H9 (cell line): Measurements from ENCODE around the gene PGR. TPM values are rescaled to one million over a fixed set of nuclear protein-coding genes. Genes with fewer than 3 reads are reported as not detected.

Experiments
- DNase-seq: peaks from one replicate; pipeline ENCODE4 v3.0.0-alpha.2; 2017
- H2AFZ ChIP-seq: one replicate; pipeline ENCODE4 v1.6.1; 2013; ENCODE audit warnings: mild to moderate bottlenecking, low read length, control low read depth, moderate library complexity
- H2AK5ac ChIP-seq: 2 replicates; pipeline ENCODE4 v1.6.1; 2013; ENCODE audit warnings: low read length, control low read depth, mixed read lengths; ENCODE audit not compliant: insufficient read length
- H2BK120ac ChIP-seq: one replicate; pipeline ENCODE4 v1.6.1; 2013; ENCODE audit warnings: low read depth, mild to moderate bottlenecking, low read length, control low read depth, inconsistent platforms; ENCODE audit not compliant: poor library complexity, severe bottlenecking
- H2BK12ac ChIP-seq: 2 replicates; pipeline ENCODE4 v1.6.1; 2013; ENCODE audit warnings: low read length, control low read depth, mixed read lengths, low read depth; ENCODE audit not compliant: insufficient read length
- H2BK15ac ChIP-seq: 2 replicates; pipeline ENCODE4 v1.6.1; 2013; ENCODE audit warnings: low read depth, low read length, control low read depth
- H2BK20ac ChIP-seq: one replicate; pipeline ENCODE4 v1.6.1; 2013; ENCODE audit warnings: low read depth, mild to moderate bottlenecking, low read length, control low read depth, inconsistent platforms; ENCODE audit not compliant: poor library complexity, severe bottlenecking
- H2BK5ac ChIP-seq: 2 replicates; pipeline ENCODE4 v1.6.1; 2013; ENCODE audit warnings: low read length, control low read depth, mixed read lengths; ENCODE audit not compliant: insufficient read length
- H3K14ac ChIP-seq: 2 replicates; pipeline ENCODE4 v1.6.1; 2013; ENCODE audit warnings: low read length, control low read depth; ENCODE audit not compliant: insufficient read depth
- H3K18ac ChIP-seq: 2 replicates; pipeline ENCODE4 v1.6.1; 2013; ENCODE audit warnings: low read depth, mild to moderate bottlenecking, mixed read lengths, low read length, control low read depth; ENCODE audit not compliant: insufficient read length
- H3K23ac ChIP-seq: 2 replicates; pipeline ENCODE4 v1.6.1; 2013; ENCODE audit warnings: low read length, control low read depth, mixed read lengths, low read depth; ENCODE audit not compliant: insufficient read length
- H3K23me2 ChIP-seq: 2 replicates; pipeline ENCODE4 v1.6.1; 2013; ENCODE audit warnings: low read depth, mild to moderate bottlenecking, mixed read lengths, low read length, control low read depth; ENCODE audit not compliant: insufficient read length, poor library complexity, severe bottlenecking
- H3K27ac ChIP-seq: 2 replicates; pipeline ENCODE4 v1.5.1; 2013; ENCODE audit warnings: low read length, control low read depth, mixed read lengths, low read depth; ENCODE audit not compliant: insufficient read length
- H3K27me3 ChIP-seq: 2 replicates; pipeline ENCODE4 v1.6.1; 2013; ENCODE audit warnings: low read length, control low read depth, inconsistent platforms; ENCODE audit not compliant: insufficient read depth
- H3K4ac ChIP-seq: 2 replicates; pipeline ENCODE4 v1.6.1; 2013; ENCODE audit warnings: low read depth, mild to moderate bottlenecking, control low read depth, inconsistent platforms, low read length, moderate library complexity
- H3K4me1 ChIP-seq: 2 replicates; pipeline ENCODE4 v1.6.1; 2013; ENCODE audit warnings: low read length, control low read depth, inconsistent platforms; ENCODE audit not compliant: insufficient read depth
- H3K4me2 ChIP-seq: 2 replicates; pipeline ENCODE4 v1.6.1; 2013; ENCODE audit warnings: low read length, control low read depth, mixed read lengths; ENCODE audit not compliant: insufficient read length, insufficient read depth
- H3K56ac ChIP-seq: 2 replicates; pipeline ENCODE4 v1.6.1; 2013; ENCODE audit warnings: low read depth, mild to moderate bottlenecking, mixed read lengths, low read length, control low read depth; ENCODE audit not compliant: insufficient read length
- H3K79me1 ChIP-seq: 2 replicates; pipeline ENCODE4 v1.6.1; 2013; ENCODE audit warnings: low read depth, mild to moderate bottlenecking, moderate library complexity, low read length, control low read depth, inconsistent platforms; ENCODE audit not compliant: insufficient read depth, poor library complexity, severe bottlenecking
- H3K79me2 ChIP-seq: 2 replicates; pipeline ENCODE4 v1.6.1; 2013; ENCODE audit warnings: low read length, control low read depth, inconsistent platforms; ENCODE audit not compliant: insufficient read depth
- H3K9ac ChIP-seq: 2 replicates; pipeline ENCODE4 v1.6.1; 2013; ENCODE audit warnings: low read length, control low read depth, mixed read lengths; ENCODE audit not compliant: insufficient read length; ENCODE audit errors: extremely low read depth
- H3K9me3 ChIP-seq: one replicate; pipeline ENCODE4 v1.6.1; 2013; ENCODE audit warnings: low read depth, low read length, inconsistent platforms; ENCODE audit not compliant: control insufficient read depth
- H3T11ph ChIP-seq: one replicate; pipeline ENCODE4 v1.6.1; 2013; ENCODE audit warnings: mild to moderate bottlenecking, low read length, control low read depth, inconsistent platforms
- H4K20me1 ChIP-seq: one replicate; pipeline ENCODE4 v1.6.1; 2013; ENCODE audit not compliant: control insufficient read depth, insufficient read length, insufficient read depth
- H4K5ac ChIP-seq: 2 replicates; pipeline ENCODE4 v1.6.1; 2013; ENCODE audit warnings: low read depth, mild to moderate bottlenecking, mixed read lengths, low read length, control low read depth; ENCODE audit not compliant: insufficient read length
- H4K8ac ChIP-seq: replicated peaks from 2 replicates; pipeline ENCODE4 v1.6.1; 2013; ENCODE audit warnings: low read length, control low read depth, mixed read lengths, low read depth; ENCODE audit not compliant: insufficient read length
- H4K91ac ChIP-seq: 2 replicates; pipeline ENCODE4 v1.6.1; 2013; ENCODE audit warnings: low read depth, mild to moderate bottlenecking, moderate library complexity, mixed read lengths, low read length, control low read depth; ENCODE audit not compliant: insufficient read length
- H3K27ac Mint-ChIP-seq, 3 experiments: 2 replicates in 2 of 3; 3 replicates in 1 of 3; pipeline ENCODE4 v1.8.0; 2020 to 2021; ENCODE audit warnings: mixed read lengths in 3 of 3, mild to moderate bottlenecking in 1 of 3, moderate library complexity in 1 of 3
- H3K27me3 Mint-ChIP-seq: 2 replicates; pipeline ENCODE4 v1.8.0; 2021; ENCODE audit warnings: low read depth, mild to moderate bottlenecking, moderate library complexity, mixed read lengths
- H3K36me3 Mint-ChIP-seq, 3 experiments: 2 replicates in 2 of 3; 3 replicates in 1 of 3; pipeline ENCODE4 v1.8.0; 2020 to 2021; ENCODE audit warnings: low read depth in 3 of 3, mixed read lengths in 3 of 3; ENCODE audit not compliant: insufficient read depth in 1 of 3
- H3K4me1 Mint-ChIP-seq, 2 experiments: 2 replicates each; pipeline ENCODE4 v1.8.0; 2020; ENCODE audit warnings: mixed read lengths in 2 of 2
- H3K4me3 Mint-ChIP-seq, 2 experiments: 2 replicates in 1 of 2; 3 replicates in 1 of 2; pipeline ENCODE4 v1.8.0; 2020 to 2021; ENCODE audit warnings: mild to moderate bottlenecking in 2 of 2, mixed read lengths in 2 of 2, moderate library complexity in 1 of 2
- H3K9me3 Mint-ChIP-seq, 2 experiments: 2 replicates in 1 of 2; 3 replicates in 1 of 2; pipeline ENCODE4 v1.8.0; 2020; ENCODE audit warnings: mild to moderate bottlenecking in 2 of 2, mixed read lengths in 2 of 2, moderate library complexity in 1 of 2
- WGBS: extraction: QIAGEN DNeasy Blood & Tissue Kit; methylation state at CpG from one replicate; pipeline ENCODE4 v1.1.7; 2013; ENCODE audit warnings: missing lambda C conversion rate, low lambda C conversion rate, mixed read lengths; ENCODE audit not compliant: insufficient read length; ENCODE audit errors: extremely low coverage; 5-methylcytosine and 5-hydroxymethylcytosine counted together
- total RNA-seq: library from RNA; stranded (reverse); gene quantifications from 2 replicates; pipeline ENCODE4 v1.2.1, GENCODE V29; 2021
- TF ChIP-seq, protein P1 (sequence below): fragments of 200-600 bp; sonication (generic); conservative IDR thresholded peaks from 3 replicates; pipeline ENCODE4 v1.8.0; 2021; ENCODE audit warnings: antibody characterized with exemption, mild to moderate bottlenecking

PGR gene
- total RNA-seq, 1 experiment from 2014 or later = 0.02 TPM

DNA sequence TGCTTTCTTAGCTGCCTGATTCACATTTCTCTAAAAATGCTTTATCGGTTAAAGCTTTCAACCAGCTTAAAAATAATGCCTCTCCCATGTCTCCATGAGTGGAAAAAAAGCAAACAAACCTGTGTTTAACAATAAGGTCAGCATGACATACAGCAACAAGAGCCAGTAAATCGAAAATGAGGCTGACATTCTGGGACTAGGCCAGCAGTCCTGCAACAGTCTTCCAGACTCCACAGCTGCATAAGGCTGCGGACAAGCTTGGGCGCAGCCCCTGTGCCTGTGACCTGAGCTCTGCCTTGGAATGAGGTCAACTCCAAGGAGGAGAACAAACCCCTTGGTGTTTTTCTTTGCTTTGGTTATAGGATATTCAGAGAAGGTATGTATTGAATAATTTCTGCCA lies 95.5 kb downstream of the PGR start:
- DNase-seq = peak; percentile 39
- H3K23me2 ChIP-seq = no peaks in the 10 kb centered on the region

More for the DNA sequence above, 95.5 kb downstream of the PGR start:
- no peaks in the 10 kb centered on the region for H3K36me3 Mint-ChIP-seq
- Histone ChIP-seq H3K4ac (no peak overlapping the region), H3K23ac (no peak overlapping the region), H3K4me1 (no peaks in the 10 kb centered on the region), H3K4me2 (no peak overlapping the region), H3K9me3 (no peaks in the 10 kb centered on the region), H4K91ac (no peak overlapping the region), H2BK12ac (no peak overlapping the region), H2AK5ac (no peak overlapping the region), H3K9ac (no peak overlapping the region), H2AFZ (no peak overlapping the region), H2BK5ac (no peak overlapping the region), H3K27me3 (no peaks in the 10 kb centered on the region), H2BK15ac (no peak overlapping the region), H4K5ac (no peak overlapping the region), H2BK120ac (no peak overlapping the region), H3K79me1 (no peaks in the 10 kb centered on the region), H4K20me1 (no peaks in the 10 kb centered on the region), H2BK20ac (no peak overlapping the region), H4K8ac (no peak overlapping the region), H3T11ph (no peak overlapping the region), H3K79me2 (no peaks in the 10 kb centered on the region), H3K27ac (no peak overlapping the region), H3K56ac (no peak overlapping the region), H3K18ac (no peak overlapping the region), H3K14ac (no peak overlapping the region)
- H3K27me3 Mint-ChIP-seq = no peaks in the 10 kb centered on the region
- H3K9me3 Mint-ChIP-seq = no peaks in the 10 kb centered on the region
- WGBS = no CpG with 5 or more reads among the region's 4 CpGs
- no peak overlapping the region for H3K4me3 Mint-ChIP-seq
- peaks cover 0 to 4% of the 10 kb centered on the region in 2 experiments; a peak in 2 of 4 replicates for H3K4me1 Mint-ChIP-seq
- TF ChIP-seq, protein P1, sequence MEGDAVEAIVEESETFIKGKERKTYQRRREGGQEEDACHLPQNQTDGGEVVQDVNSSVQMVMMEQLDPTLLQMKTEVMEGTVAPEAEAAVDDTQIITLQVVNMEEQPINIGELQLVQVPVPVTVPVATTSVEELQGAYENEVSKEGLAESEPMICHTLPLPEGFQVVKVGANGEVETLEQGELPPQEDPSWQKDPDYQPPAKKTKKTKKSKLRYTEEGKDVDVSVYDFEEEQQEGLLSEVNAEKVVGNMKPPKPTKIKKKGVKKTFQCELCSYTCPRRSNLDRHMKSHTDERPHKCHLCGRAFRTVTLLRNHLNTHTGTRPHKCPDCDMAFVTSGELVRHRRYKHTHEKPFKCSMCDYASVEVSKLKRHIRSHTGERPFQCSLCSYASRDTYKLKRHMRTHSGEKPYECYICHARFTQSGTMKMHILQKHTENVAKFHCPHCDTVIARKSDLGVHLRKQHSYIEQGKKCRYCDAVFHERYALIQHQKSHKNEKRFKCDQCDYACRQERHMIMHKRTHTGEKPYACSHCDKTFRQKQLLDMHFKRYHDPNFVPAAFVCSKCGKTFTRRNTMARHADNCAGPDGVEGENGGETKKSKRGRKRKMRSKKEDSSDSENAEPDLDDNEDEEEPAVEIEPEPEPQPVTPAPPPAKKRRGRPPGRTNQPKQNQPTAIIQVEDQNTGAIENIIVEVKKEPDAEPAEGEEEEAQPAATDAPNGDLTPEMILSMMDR = no peak
- peak overlapping the region in 2 of 3 experiments; percentile 10 to 51; a peak in 5 of 7 replicates for H3K27ac Mint-ChIP-seq
